Measurements from ENCODE around the gene PHB1. TPM values are rescaled to one million over a fixed set of nuclear protein-coding genes. Genes with fewer than 3 reads are reported as not detected.
A peak's percentile ranks its signal among the peaks of the same experiment; 100 is the strongest.
"Not testable (repeated sequence)": the region's sequence is repeated elsewhere in the genome, so short reads cannot be mapped to it uniquely, and the experiment has no call there.

The PHB1 gene
- polyA plus RNA-seq, 1 donor (not counting 4 experiments of a cell fraction or from before 2014, with no cell fraction given) = 395 TPM

DNA sequence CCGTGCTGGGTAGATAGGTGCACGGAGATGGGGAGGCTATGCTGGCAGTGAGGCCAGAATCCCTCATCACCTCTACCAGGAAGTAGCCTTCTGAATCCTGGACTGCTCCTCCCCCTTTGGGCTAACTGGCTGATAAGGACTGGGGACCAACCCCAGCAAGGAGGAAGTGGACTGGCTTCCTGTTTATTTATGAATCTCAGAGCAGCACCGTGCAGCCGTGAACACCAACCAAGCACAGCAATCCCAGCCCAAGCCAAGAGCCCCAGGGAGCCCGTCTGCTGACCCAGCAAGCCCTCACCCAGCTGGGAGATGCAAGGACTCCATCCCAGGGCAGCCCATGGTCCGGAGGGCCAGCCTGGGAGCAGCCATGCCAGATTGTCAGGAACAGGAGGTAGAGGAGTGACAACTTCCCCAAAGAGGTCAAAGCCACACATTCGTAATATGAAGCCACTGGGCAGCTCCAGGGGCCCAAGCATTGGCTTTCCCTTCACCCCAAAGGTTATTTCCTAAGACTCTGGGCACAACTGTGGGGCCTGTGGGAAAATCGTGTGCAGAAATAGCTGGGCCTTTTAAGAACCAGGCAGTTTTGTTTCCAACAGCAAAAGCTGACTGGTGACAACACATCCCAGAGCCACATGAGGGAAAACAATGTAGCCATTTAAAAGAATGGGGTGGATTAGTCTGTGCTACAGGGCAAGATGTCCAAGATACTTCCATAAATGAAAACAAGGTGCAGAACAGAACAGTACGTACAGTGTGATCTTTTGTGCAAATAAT lies 23.9 kb downstream of the PHB1 start:
- FAIRE-seq (no peak), DNase-seq (ENCODE audit: low read depth, low spot score) (no peak)
- H3K36me3 ChIP-seq (ENCODE audit: control insufficient read depth in 2 of 2, extremely low read depth in 1 of 2, insufficient read depth in 2 of 2, low read length in 2 of 2) = no peaks in the 10 kb centered on the region
- H3K4me2 ChIP-seq (ENCODE audit: control insufficient read depth, extremely low read depth, insufficient read depth, low read depth, low read length) = peak overlapping the region; percentile 33
- dilution Hi-C loops (cut with MboI; ENCODE audit: extremely low pct_ligation_motif_present, low sequenced_read_pairs) = no loop called here
- H3K4me3 ChIP-seq (ENCODE audit: control insufficient read depth in 2 of 3, extremely low read depth in 1 of 3, insufficient read depth in 2 of 3, low read depth in 1 of 3, low read length in 3 of 3) = no peak overlapping the region
- peak overlapping the region; percentile 22 for H3K9ac ChIP-seq (ENCODE audit: control insufficient read depth, extremely low read depth, insufficient read depth, low read length)
- peak overlapping the region; percentile 78 for H2AFZ ChIP-seq (ENCODE audit: control insufficient read depth, low read length)
- H4K20me1 ChIP-seq (ENCODE audit: control insufficient read depth, extremely low read depth, insufficient read depth, low read length) = no peaks in the 10 kb centered on the region
- H3K27me3 ChIP-seq (ENCODE audit: control insufficient read depth, extremely low read depth, insufficient read depth, low read length) = no peaks in the 10 kb centered on the region
- H3K27ac ChIP-seq (ENCODE audit: control insufficient read depth, insufficient read depth, low read length) = no peak overlapping the region
- no peaks in the 10 kb centered on the region for H3K79me2 ChIP-seq (ENCODE audit: control insufficient read depth, insufficient read depth, low read length)
- peaks cover 12% of the 10 kb centered on the region for H3K4me1 ChIP-seq (ENCODE audit: control insufficient read depth, extremely low read depth, insufficient read depth, low read length)
- no peaks in the 10 kb centered on the region for H3K9me3 ChIP-seq (ENCODE audit: control insufficient read depth, low read depth, low read length)
- TF ChIP-seq EZH2 (IDR thresholded peaks at IDR 0.05; ENCODE audit: low read length) = no peak
- TF ChIP-seq, protein P1, sequence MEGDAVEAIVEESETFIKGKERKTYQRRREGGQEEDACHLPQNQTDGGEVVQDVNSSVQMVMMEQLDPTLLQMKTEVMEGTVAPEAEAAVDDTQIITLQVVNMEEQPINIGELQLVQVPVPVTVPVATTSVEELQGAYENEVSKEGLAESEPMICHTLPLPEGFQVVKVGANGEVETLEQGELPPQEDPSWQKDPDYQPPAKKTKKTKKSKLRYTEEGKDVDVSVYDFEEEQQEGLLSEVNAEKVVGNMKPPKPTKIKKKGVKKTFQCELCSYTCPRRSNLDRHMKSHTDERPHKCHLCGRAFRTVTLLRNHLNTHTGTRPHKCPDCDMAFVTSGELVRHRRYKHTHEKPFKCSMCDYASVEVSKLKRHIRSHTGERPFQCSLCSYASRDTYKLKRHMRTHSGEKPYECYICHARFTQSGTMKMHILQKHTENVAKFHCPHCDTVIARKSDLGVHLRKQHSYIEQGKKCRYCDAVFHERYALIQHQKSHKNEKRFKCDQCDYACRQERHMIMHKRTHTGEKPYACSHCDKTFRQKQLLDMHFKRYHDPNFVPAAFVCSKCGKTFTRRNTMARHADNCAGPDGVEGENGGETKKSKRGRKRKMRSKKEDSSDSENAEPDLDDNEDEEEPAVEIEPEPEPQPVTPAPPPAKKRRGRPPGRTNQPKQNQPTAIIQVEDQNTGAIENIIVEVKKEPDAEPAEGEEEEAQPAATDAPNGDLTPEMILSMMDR (optimal IDR thresholded peaks at IDR 0.05 in 1 of 3, IDR thresholded peaks at IDR 0.05 in 1 of 3, conservative IDR thresholded peaks at IDR 0.05 in 1 of 3; ENCODE audit: extremely low read depth in 1 of 3, insufficient read depth in 2 of 3, low read length in 3 of 3) = no peak
- H3K9me1 ChIP-seq (ENCODE audit: control insufficient read depth, extremely low read depth, insufficient read depth, low read length) = no peaks in the 10 kb centered on the region

DNA sequence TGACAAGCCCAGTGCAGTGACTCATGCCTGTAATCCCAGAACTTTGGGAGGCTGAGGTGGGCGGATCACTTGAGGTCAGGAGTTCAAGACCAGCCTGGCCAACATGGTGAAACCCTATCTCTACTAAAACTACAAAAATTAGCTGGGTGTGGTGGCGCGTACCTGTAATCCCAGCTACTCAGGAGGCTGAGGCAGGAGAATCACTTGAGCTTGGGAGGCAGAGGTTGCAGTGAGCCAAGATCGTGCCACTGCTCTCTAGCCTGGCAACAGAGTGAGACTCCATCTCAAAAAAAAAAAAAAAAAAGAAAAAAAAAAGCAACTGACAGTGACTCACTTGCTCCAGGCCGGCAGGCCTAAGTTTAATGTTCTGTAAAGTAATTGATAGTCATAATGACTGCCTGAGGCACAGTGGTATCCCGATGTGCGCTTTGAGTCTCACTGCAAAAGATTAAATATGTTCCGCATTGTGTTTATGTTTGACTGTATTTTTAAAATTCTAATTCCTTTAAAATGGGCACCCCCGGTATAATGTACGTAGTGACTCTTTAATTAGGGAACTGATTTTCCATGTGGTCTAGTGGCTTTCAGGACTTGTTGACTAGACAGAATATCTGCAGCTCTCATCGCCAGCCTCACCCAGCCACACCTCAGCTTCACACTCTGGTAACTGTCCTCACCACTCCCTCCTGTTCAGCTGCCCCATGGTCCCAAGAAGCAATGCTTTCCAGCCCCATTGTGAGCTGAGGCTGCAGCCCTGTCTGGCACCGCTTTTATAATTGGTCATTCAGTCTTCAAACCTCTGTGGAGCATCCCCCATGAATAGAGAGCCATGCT lies 25.0 kb downstream of the PHB1 start:
- Histone ChIP-seq H3K9ac (ENCODE audit: control insufficient read depth, extremely low read depth, insufficient read depth, low read length) (peak overlapping the region; percentile 22), H3K4me1 (ENCODE audit: control insufficient read depth, extremely low read depth, insufficient read depth, low read length) (peaks cover 12% of the 10 kb centered on the region), H3K4me2 (ENCODE audit: control insufficient read depth, extremely low read depth, insufficient read depth, low read depth, low read length) (peak overlapping the region; percentile 33), H3K27ac (ENCODE audit: control insufficient read depth, insufficient read depth, low read length) (peak overlapping the region; percentile 49), H2AFZ (ENCODE audit: control insufficient read depth, low read length) (peak overlapping the region; percentile 78)
- H3K27me3 ChIP-seq (ENCODE audit: control insufficient read depth, extremely low read depth, insufficient read depth, low read length); H3K4me3 ChIP-seq (ENCODE audit: control insufficient read depth in 2 of 3, extremely low read depth in 1 of 3, insufficient read depth in 2 of 3, low read depth in 1 of 3, low read length in 3 of 3); dilution Hi-C loops (cut with MboI; ENCODE audit: extremely low pct_ligation_motif_present, low sequenced_read_pairs); H3K9me1 ChIP-seq (ENCODE audit: control insufficient read depth, extremely low read depth, insufficient read depth, low read length); DNase-seq (ENCODE audit: low read depth, low spot score); H4K20me1 ChIP-seq (ENCODE audit: control insufficient read depth, extremely low read depth, insufficient read depth, low read length); H3K36me3 ChIP-seq (ENCODE audit: control insufficient read depth in 2 of 2, extremely low read depth in 1 of 2, insufficient read depth in 2 of 2, low read length in 2 of 2); H3K79me2 ChIP-seq (ENCODE audit: control insufficient read depth, insufficient read depth, low read length); FAIRE-seq; H3K9me3 ChIP-seq (ENCODE audit: control insufficient read depth, low read depth, low read length): not testable (repeated sequence)

Data from keratinocyte (primary cell).